Neural cell (in vitro differentiated cells): Measurements from ENCODE around the gene ATF6B.

Experiments
- CTCF ChIP-seq: fragments of 450-650 bp; IDR thresholded peaks from 2 replicates; pipeline ENCODE4 v1.5.1; 2014; ENCODE audit warnings: antibody characterized with exemption, mild to moderate bottlenecking, moderate library complexity; ENCODE audit not compliant: poor library complexity, severe bottlenecking
- EP300 ChIP-seq: fragments of 450-650 bp; conservative IDR thresholded peaks from 2 replicates; pipeline ENCODE4 v1.6.1; 2014; ENCODE audit warnings: antibody characterized with exemption, mild to moderate bottlenecking, moderate library complexity; ENCODE audit not compliant: poor library complexity, severe bottlenecking
- EZH2 ChIP-seq: fragments of 200-600, 300-800 bp; shearing (Covaris generic), sonication (generic); IDR thresholded peaks from 2 replicates; pipeline ENCODE4 v1.6.1; 2014; ENCODE audit warnings: antibody characterized with exemption, low read length, borderline replicate concordance, mild to moderate bottlenecking; ENCODE audit not compliant: insufficient read depth, poor library complexity, severe bottlenecking
- MXI1 ChIP-seq: fragments of 450-650 bp; conservative IDR thresholded peaks from 2 replicates; pipeline ENCODE4 v1.6.1; 2014; ENCODE audit warnings: antibody characterized with exemption, mild to moderate bottlenecking; ENCODE audit not compliant: poor library complexity, severe bottlenecking
- POLR2AphosphoS5 ChIP-seq: IDR thresholded peaks from 2 replicates; pipeline ENCODE4 v1.6.1; 2012
- RAD21 ChIP-seq: fragments of 450-650 bp; conservative IDR thresholded peaks from 2 replicates; pipeline ENCODE4 v1.6.1; 2014; ENCODE audit warnings: antibody characterized with exemption, mild to moderate bottlenecking, moderate library complexity
- REST ChIP-seq: IDR thresholded peaks from 2 replicates; pipeline ENCODE4 v1.6.1; 2012; ENCODE audit warnings: borderline replicate concordance

- no peak for TF ChIP-seq CTCF
- no peak for TF ChIP-seq EP300
- no peak for TF ChIP-seq POLR2AphosphoS5
- TF ChIP-seq REST = no peak
- TF ChIP-seq MXI1 = no peak
- TF ChIP-seq EZH2 = no peak
- no peak for TF ChIP-seq RAD21
Measured at GRCh38 chr6:32096087-32096393, 32.0 kb downstream of the ATF6B start.
